Chondrocyte (in vitro differentiated cells): ENCODE data around the gene MSX1. TPM values are rescaled to one million over a fixed set of nuclear protein-coding genes. Genes with fewer than 3 reads are reported as not detected.

Experiments used
- DNase-seq: peaks from one replicate; pipeline ENCODE4 v3.0.0; 2021; ENCODE audit warnings: mixed read lengths, low spot score
- H3K27ac Mint-ChIP-seq: one replicate; pipeline ENCODE4 v1.8.0; 2021; ENCODE audit warnings: mild to moderate bottlenecking, moderate library complexity, mixed read lengths; ENCODE audit not compliant: unreplicated experiment
- H3K27me3 Mint-ChIP-seq: 2 replicates; pipeline ENCODE4 v1.8.0; 2021; ENCODE audit warnings: low read depth, mixed read lengths
- H3K36me3 Mint-ChIP-seq: 2 replicates; pipeline ENCODE4 v1.8.0; 2021; ENCODE audit warnings: low read depth, mixed read lengths
- H3K4me1 Mint-ChIP-seq: 2 replicates; pipeline ENCODE4 v1.8.0; 2021; ENCODE audit warnings: low read depth, mild to moderate bottlenecking, mixed read lengths
- H3K4me3 Mint-ChIP-seq: one replicate; pipeline ENCODE4 v1.8.0; 2021; ENCODE audit warnings: mild to moderate bottlenecking, moderate library complexity, mixed read lengths; ENCODE audit not compliant: unreplicated experiment
- H3K9me3 Mint-ChIP-seq: 2 replicates; pipeline ENCODE4 v1.8.0; 2021; ENCODE audit warnings: low read depth, mixed read lengths
- total RNA-seq: library from RNA; stranded (reverse); gene quantifications from 3 replicates; pipeline ENCODE4 v1.2.1, GENCODE V29; 2021
- TF ChIP-seq, protein P1 (sequence below): fragments of 200-600 bp; sonication (generic); IDR thresholded peaks from 2 replicates; pipeline ENCODE4 v1.5.0; 2021; ENCODE audit warnings: antibody characterized with exemption, mild to moderate bottlenecking, moderate library complexity

MSX1 gene
- total RNA-seq, 1 donor from 2014 or later, result 4.8 TPM

DNA sequence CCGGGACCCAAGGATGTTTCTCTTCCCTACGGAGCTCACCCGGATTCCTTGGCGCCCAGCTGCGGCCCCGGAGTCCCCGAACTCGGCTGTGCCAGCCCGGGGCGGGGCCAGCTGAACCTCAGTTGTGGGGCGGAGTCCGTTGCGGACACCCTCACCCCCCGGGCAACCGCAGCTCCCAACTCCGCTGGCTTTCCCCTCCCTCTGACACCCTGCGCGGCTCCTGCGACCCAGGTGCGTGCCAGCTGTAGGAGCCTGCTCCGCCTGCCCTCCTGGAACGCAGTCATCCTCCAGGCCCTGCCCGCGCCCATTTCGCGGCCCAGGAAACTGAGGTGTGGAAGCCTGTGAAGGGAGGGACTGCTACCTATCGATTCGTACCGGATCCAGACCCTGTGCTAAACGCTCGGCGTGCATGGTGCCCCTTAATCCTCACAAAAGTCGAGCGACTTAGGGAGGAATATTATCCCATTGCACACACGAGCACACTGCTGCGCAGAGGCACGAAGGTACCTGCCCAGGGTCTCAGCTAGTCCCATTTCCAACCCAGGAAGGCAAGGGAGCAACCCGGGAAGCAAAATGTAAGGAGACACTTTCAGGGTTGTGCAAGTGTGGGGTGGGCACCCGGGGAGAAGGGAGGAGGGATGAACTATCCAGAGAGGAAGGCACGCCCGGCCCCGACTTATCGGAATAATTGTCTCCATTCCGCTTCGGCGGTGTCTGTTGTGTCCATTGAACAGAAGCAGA is 12.3 kb downstream of the MSX1 start:
- no peak for DNase-seq
- H3K36me3 Mint-ChIP-seq, result no peaks in the 10 kb centered on the region
- no peaks in the 10 kb centered on the region for H3K9me3 Mint-ChIP-seq
- H3K4me3 Mint-ChIP-seq, result no peak overlapping the region
- H3K27ac Mint-ChIP-seq, result no peak overlapping the region
- TF ChIP-seq, protein P1, sequence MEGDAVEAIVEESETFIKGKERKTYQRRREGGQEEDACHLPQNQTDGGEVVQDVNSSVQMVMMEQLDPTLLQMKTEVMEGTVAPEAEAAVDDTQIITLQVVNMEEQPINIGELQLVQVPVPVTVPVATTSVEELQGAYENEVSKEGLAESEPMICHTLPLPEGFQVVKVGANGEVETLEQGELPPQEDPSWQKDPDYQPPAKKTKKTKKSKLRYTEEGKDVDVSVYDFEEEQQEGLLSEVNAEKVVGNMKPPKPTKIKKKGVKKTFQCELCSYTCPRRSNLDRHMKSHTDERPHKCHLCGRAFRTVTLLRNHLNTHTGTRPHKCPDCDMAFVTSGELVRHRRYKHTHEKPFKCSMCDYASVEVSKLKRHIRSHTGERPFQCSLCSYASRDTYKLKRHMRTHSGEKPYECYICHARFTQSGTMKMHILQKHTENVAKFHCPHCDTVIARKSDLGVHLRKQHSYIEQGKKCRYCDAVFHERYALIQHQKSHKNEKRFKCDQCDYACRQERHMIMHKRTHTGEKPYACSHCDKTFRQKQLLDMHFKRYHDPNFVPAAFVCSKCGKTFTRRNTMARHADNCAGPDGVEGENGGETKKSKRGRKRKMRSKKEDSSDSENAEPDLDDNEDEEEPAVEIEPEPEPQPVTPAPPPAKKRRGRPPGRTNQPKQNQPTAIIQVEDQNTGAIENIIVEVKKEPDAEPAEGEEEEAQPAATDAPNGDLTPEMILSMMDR, result no peak
- H3K27me3 Mint-ChIP-seq, result peaks cover 74% of the 10 kb centered on the region
- H3K4me1 Mint-ChIP-seq, result peaks cover 18% of the 10 kb centered on the region

- no peaks in the 10 kb centered on the region for H3K9me3 Mint-ChIP-seq
- peaks cover 18% of the 10 kb centered on the region for H3K4me1 Mint-ChIP-seq
- H3K27me3 Mint-ChIP-seq, result peaks cover 72% of the 10 kb centered on the region
- no peak overlapping the region for H3K4me3 Mint-ChIP-seq
- no peak for DNase-seq
- TF ChIP-seq, protein P1, result no peak
- no peak overlapping the region for H3K27ac Mint-ChIP-seq
- no peaks in the 10 kb centered on the region for H3K36me3 Mint-ChIP-seq
These were observed 12.9 kb downstream of the MSX1 start for GRCh38 chr4:4872314-4872903.

DNA sequence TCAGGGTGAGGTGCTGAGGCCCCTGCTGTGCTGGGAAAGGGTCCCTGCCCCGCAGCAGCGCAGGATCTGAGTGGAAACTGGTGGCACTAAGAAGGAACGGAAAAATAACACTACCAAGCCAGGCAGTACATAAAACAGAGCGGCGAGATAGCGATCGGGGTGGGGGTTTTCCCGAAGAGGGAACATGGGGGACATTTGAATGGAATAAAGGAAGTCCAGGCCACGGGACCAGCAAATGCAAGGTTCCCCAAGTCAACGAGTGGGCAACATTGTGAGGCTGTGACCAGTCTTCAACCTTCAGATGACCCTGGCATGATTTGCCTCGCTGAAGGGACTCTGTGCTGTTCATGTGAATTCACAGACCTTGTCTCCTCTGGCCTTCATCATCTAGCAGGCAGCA is 13.7 kb downstream of the MSX1 start:
- Mint-ChIP-seq H3K36me3 (no peaks in the 10 kb centered on the region), H3K27ac (no peak overlapping the region), H3K4me3 (no peak overlapping the region), H3K27me3 (peaks cover 72% of the 10 kb centered on the region), H3K9me3 (no peaks in the 10 kb centered on the region), H3K4me1 (peaks cover 18% of the 10 kb centered on the region)
- no peak for DNase-seq
- TF ChIP-seq, protein P1, result no peak

DNA sequence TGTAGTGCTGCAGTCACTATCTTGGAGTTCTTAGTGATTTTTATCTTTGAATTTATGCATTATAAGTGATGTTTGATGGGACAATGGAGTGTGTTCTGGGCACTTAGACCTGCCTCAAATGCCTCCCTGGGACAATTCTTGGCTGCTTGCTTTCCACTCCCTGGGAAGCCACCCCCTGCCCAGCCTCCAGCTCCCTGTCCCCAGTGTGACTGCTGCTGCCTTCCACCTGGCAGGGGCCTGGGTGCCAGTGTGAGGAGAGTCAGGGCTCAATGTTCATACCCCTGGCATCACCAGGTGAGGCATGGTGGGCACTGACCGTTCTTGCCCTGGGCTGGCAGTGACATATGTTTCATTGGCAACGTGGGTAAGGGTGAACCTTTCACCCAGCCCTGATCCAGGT is 14.8 kb downstream of the MSX1 start:
- Mint-ChIP-seq H3K4me1 (peaks cover 18% of the 10 kb centered on the region), H3K27ac (no peak overlapping the region), H3K27me3 (peaks cover 66% of the 10 kb centered on the region), H3K36me3 (no peaks in the 10 kb centered on the region), H3K4me3 (no peak overlapping the region), H3K9me3 (no peaks in the 10 kb centered on the region)
- DNase-seq, result no peak
- TF ChIP-seq, protein P1, result no peak

DNA sequence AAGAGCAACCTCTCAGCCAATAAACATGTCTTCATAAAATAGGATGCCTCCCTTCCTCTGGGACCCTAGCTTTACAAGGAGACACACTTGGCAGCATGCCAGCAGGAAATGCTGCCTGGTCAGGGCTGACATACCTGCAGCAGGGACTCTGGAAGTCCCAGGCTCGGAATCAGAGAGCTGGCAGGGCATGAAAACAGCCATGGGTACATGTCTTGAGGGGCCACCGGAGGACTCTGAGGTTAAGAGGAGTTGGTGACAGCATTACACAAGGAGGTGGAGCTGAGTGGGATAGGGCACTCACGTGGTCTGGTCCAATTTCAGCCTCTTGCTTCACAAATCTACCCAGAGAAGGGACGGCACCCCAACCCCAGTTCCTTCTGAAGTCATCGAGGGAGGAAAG is 15.7 kb downstream of the MSX1 start:
- H3K36me3 Mint-ChIP-seq, result no peaks in the 10 kb centered on the region
- TF ChIP-seq, protein P1, result no peak
- no peak for DNase-seq

More for the DNA sequence above, 15.7 kb downstream of the MSX1 start:
- H3K27ac Mint-ChIP-seq, result no peak overlapping the region
- peaks cover 11% of the 10 kb centered on the region for H3K4me1 Mint-ChIP-seq
- H3K4me3 Mint-ChIP-seq, result no peak overlapping the region
- H3K9me3 Mint-ChIP-seq, result no peaks in the 10 kb centered on the region
- H3K27me3 Mint-ChIP-seq, result peaks cover 59% of the 10 kb centered on the region
